ENCODE results near the gene CNN3.

DNA sequence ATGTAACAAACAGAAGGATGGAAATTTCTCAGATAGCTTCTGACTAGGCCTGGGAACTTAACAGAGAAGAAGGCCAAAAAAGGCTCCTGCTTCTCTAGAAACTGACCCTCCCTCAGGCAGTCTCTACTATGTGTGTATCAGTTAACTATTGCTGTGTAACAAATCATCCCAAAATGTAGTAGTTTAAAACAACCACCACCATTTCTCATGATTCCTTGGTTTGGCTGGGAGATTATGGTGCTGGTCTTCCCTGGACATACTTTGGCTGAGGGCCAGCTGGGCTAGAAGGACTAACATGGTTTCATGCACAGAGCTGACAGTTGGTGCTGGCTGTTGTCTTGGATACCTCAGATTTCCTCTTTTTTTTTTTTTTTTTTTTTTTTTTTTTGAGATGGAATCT lies 26.2 kb upstream of the CNN3 start:
- TF ChIP-seq, protein P1, sequence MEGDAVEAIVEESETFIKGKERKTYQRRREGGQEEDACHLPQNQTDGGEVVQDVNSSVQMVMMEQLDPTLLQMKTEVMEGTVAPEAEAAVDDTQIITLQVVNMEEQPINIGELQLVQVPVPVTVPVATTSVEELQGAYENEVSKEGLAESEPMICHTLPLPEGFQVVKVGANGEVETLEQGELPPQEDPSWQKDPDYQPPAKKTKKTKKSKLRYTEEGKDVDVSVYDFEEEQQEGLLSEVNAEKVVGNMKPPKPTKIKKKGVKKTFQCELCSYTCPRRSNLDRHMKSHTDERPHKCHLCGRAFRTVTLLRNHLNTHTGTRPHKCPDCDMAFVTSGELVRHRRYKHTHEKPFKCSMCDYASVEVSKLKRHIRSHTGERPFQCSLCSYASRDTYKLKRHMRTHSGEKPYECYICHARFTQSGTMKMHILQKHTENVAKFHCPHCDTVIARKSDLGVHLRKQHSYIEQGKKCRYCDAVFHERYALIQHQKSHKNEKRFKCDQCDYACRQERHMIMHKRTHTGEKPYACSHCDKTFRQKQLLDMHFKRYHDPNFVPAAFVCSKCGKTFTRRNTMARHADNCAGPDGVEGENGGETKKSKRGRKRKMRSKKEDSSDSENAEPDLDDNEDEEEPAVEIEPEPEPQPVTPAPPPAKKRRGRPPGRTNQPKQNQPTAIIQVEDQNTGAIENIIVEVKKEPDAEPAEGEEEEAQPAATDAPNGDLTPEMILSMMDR (IDR thresholded peaks at IDR 0.05): no peak
- no peak for TF ChIP-seq EZH2 (IDR thresholded peaks at IDR 0.05; ENCODE audit: borderline replicate concordance, insufficient read depth, low read depth, low read length, poor library complexity, severe bottlenecking)

All from B cell (primary cell).